Globus pallidus (tissue), 1 donor: ENCODE measurements around the gene OTOGL.
"Not testable (repeated sequence)": the region's sequence is repeated elsewhere in the genome, so short reads cannot be mapped to it uniquely, and the experiment has no call there.

Experiments used
- DNase-seq: peaks from one replicate; pipeline ENCODE4 v3.0.0-alpha.2; 2015; ENCODE audit warnings: low spot score

Gene OTOGL

DNA sequence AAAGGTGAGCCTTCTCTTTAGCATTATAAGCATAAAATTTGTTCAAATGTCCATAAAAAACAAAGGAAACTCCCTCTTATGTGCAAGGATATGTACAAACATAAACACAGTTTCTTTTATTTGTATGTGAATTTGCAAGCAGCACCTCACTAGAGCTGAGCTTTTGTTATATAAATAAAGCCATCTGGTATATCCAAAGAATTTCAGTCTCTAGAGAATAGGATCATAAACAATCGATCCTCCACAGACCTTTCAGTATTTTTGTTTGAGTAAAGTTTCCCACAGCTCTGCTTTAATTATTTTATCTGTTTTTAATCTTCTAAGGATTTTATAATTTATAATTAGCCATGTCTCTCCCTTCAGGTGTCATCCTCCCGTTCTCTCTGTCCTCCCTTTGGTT is 89.2 kb downstream of the OTOGL start:
- DNase-seq = no peak

- no peak for DNase-seq
Measured at GRCh38 chr12:80189241-80189640, 89.9 kb downstream of the OTOGL start.

- DNase-seq = no peak
Measured at GRCh38 chr12:80190001-80190400, 90.7 kb downstream of the OTOGL start.

DNA sequence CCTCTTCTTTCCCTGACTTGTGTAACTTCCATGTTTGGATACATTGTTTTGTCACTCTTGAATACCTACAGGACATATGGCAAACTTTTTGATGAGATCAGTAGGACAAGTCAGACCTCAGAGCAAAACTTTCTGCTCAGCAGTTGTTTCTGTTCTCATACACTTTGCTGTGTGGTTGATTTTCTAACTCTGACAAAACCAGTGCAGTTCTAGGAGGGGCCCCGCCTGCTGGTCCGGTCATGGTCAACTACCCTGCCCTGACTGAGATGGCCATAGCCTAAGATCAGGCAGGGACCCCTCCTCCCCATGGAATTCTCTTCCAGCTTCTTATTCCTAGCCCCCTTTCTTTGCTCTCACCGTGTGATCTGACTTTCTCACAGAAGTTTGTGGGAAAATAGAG is 92.8 kb downstream of the OTOGL start:
- DNase-seq = no peak

- DNase-seq = no peak
Measured at GRCh38 chr12:80193865-80194264, 94.5 kb downstream of the OTOGL start.

DNA sequence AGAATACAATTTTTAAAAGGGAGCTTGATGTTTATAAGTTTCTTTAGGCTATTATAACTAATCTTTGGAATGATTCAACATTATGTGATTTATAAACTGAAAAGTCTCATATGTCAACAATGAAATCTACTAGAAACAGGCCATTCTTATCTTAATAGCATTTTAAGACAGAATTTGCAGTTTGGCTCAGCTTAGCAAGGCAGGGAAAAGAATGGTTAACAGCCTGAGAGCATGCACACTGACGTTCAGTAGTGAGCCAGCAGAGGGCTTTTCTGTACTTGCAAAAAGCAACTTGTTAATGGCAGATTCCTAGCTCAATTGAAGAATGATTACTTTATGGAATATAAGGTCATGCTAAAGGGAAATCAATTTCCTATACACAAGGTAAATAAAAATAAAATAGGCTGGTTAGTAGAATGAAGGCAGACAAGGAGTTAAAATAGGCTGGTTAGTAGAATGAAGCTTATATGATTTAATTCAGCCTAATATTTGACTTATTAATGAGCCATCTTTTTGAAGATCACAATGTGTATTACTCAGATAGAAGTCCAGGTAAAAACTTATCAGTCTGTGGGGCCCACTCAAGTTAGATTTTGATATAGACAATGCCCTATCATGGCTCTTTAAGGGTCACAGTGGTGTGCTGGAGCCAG is 95.9 kb downstream of the OTOGL start:
- no peak for DNase-seq

DNA sequence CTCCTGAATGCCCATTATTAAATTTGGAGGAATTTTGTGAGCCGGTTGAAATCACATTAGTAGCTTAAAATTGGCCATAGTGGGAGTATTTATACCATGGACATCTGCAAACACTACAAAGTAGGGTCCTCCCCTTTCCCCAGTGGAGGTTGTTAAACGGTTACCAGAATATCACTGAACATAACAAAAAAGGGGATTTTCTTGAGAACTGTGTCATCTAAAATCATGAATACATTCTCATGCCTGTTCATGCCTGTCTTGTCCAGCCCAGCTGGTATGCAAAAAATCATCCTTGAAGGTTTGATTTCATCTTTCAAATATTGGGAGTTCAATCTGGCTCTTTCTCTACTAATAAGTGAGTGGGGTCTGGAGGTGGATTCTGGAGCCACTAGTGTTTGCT is 96.4 kb downstream of the OTOGL start:
- no peak for DNase-seq

GRCh38 chr12:80196419-80196818 is 97.1 kb downstream of the OTOGL start:
- no peak for DNase-seq

DNA sequence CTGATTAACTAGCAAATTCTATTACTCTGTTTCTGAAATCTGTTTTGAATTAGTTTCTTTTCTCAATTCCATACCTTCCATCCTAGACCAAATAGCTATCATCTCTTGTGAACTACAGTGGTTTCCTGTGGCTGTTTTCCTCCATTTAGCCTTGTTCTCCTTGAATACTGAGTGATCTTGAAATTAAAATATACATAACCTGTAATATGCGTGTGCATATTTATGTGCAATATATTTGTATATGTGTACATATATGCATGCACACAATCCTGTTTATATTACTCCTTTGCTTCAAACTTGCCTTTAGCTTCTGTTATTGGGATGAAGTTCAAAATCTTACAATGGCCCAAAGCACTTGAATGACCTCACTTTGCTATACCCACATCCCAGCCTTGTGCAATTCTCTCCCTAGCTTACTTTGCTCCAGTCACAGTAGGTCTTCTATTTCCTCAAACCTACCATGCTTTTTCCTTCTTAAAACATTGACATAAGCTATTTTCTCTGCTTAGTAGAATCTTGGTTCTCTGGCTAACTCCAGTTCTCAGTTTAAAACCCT is 99.5 kb downstream of the OTOGL start:
- no peak for DNase-seq

- no peak for DNase-seq
Measured at GRCh38 chr12:80199931-80200330, 100.6 kb downstream of the OTOGL start.

DNA sequence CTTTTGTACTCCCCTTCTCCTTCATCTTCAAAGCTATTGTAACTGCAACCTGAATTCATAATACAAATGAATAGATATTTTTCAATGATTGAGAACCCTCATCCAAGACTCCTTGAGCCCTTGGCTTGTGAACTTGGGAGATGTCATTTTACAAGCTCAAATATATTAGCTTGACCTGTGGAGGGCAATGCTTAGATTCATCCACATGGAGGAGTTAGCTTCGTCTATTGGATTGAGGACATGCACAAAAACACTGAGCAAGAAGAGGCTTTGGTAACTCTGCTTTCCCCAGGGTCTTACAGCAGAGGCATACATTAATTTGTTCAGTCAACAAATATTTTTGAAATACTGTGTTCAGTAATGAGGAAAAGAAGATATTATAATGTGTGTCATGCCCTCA is 101.1 kb downstream of the OTOGL start:
- no peak for DNase-seq

- no peak for DNase-seq
Measured at GRCh38 chr12:80201908-80202307, 102.6 kb downstream of the OTOGL start.

DNA sequence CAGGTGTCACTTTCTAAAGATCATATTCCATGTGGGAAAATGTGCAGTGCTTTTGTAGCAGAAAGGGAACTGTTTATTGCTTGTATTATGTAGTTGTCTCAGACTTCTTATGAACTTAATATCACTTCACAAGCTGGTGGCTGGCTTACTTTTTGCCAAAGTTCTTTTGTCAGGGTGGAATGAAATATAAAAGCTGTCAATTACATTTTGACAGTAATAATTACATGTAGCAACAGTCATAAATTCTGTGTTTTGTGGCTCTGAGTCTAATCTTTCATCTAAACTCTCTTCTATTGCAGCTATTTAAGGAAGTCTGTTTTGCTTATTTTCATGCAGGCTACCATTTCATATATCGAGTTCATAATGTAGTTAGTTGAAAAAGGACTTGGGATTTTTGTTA is 106.6 kb downstream of the OTOGL start:
- no peak for DNase-seq

DNA sequence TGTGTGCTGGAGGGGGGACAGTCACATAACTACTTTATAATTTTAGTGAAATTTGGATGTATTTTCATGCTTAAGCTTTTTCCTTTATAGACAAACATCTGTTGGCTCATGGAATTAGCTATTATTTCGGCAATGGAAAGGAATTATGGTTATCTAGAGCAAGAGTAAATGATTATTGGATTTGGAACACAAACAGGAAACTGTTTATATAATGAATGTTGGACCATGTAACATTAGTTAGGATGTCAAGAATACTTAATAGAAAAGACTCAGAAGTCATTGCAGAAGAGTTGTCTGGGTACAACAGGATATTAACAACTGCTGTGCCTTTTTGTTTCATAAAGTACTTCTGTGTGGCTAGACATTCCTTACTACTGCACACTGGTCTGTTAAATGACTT is 108.7 kb downstream of the OTOGL start:
- DNase-seq = no peak

DNA sequence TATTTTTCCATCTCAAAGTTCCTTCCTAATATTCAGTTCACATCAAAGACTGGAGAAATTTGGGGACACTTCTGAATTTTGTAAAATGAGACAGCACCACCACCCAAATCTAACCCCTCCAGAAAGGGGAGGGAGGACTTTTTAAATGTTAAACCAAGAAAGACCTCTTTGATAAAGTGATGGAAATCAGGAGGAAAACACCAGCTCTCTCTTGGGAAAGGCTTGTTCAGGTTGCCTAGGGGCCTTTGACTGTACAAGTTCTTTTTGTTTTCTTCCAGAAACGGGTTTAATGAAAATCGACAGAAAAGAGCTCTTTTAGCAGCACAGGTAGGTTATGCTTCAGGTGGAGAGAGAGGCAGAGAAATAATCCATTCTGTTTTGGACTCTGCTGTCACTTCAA is 112.3 kb downstream of the OTOGL start:
- no peak for DNase-seq

DNA sequence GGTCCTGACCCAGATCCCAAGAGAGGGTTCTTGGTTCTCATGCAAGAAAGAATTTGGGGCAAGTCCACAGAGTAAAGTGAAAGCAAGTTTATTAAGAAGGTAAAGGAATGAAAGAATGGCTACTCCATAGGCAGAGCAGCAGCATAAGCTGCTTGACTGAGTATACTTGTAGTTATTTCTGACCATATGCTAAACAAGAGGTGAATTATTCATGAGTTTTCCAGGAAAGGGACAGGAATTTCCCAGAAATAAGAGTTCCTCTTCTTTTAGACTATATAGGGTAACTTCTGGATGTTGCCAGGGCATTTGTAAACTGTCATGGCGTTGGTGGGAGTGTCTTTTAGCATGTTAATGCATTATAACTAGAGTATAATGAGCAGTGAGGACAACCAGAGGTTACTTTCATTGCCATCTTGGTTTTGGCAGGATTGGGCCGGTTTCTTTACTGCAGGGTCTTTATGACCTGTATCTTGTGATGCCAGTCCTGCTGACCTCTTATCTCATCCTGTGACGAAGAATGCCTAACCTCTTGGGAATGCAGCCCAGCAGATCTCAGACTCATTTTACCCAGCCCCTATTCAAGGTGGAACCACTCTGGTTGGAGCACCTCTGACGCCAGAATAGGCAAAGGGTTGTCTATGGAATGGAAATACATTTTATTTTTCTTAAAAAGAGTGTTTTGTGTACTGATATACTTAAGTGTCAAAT is 113.8 kb downstream of the OTOGL start:
- no peak for DNase-seq

DNA sequence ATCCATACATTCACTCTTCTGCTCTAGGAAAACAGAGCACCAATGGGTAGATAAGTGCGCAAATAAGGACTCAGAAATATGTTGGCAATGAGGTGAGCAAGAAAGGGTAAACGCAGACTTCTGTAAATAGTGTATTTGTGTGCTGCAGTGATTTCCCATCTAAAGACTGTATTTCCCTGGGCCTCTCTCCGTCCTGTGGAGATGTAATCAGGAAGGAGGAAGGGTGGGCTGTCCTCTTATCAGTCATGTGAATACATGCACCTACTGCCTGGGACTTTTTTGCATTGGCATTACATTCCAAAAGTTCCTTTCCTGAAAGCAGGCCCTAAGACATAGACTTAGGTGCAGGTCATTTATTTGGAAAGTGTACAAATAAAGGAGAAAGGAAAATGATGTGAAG is 114.5 kb downstream of the OTOGL start:
- no peak for DNase-seq

GRCh38 chr12:80217011-80217535 is 117.7 kb downstream of the OTOGL start:
- no peak for DNase-seq

- DNase-seq = not testable (repeated sequence)
Measured at GRCh38 chr12:80218925-80219324, 119.6 kb downstream of the OTOGL start.

DNA sequence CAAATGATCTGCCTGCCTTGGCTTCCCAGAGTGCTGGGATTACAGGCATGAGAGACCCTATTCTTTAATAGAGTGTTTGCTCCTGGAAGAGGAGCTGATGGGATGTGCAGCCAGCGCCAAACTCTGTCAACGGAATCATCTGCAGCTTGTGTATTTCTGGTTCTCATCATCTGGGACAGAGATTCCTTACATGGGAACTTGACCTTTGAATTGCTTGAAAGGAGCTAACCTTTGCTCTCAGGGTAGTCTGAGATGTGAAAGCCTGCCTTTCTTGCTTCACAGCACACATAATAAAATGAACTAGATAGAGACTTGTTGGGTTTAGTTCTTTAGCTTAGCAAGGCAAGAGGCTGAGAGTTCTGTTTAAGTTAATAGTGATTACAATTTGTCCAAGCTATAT is 120.0 kb downstream of the OTOGL start:
- DNase-seq = no peak

GRCh38 chr12:80222261-80222660 is 122.9 kb downstream of the OTOGL start:
- DNase-seq = no peak

GRCh38 chr12:80226576-80226975 is 127.2 kb downstream of the OTOGL start:
- no peak for DNase-seq

DNA sequence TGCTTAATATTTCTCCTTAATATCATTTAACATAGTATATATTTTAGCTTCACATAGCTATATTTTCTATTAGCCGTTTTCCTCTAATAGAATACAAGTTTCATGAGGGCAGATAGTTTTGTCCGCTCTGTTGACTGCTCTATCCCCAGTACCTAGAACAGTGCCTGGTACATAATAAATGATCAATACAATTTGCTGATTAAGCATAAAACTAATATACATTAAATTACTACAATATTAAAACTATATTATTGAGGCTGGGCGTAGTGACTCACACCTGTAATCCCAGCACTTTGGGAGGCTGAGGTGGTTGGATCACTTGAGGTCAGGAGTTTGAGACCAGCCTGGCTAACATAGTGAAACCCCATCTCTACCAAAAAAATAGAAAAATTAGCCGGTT is 128.6 kb downstream of the OTOGL start:
- DNase-seq = not testable (repeated sequence)
